SK-N-SH treated with all-trans-retinoic acid at 6 μM for 48 hours (cell line): ENCODE data around the gene CACNA2D4.

ENCODE experiments used
- CSDC2 ChIP-seq: fragments of 250-450 bp; sonication (Bioruptor Pico); IDR thresholded peaks from 2 replicates; pipeline ENCODE4 v1.5.0; 2020; ENCODE audit warnings: mild to moderate bottlenecking, moderate library complexity
- GLIS3 ChIP-seq: fragments of 250-450 bp; sonication (Bioruptor Pico); IDR thresholded peaks from 2 replicates; pipeline ENCODE4 v1.5.0; 2020; ENCODE audit warnings: mild to moderate bottlenecking, moderate library complexity
- ISL1 ChIP-seq: fragments of 250-450 bp; sonication (Bioruptor Pico); IDR thresholded peaks from 2 replicates; pipeline ENCODE4 v2.1.2; 2022; ENCODE audit warnings: mild to moderate bottlenecking, moderate library complexity
- PATZ1 ChIP-seq: fragments of 250-450 bp; sonication (Bioruptor Pico); IDR thresholded peaks from 2 replicates; pipeline ENCODE4 v1.8.0; 2020; ENCODE audit warnings: mild to moderate bottlenecking, moderate library complexity, borderline replicate concordance
- PPARA ChIP-seq: fragments of 250-450 bp; sonication (Bioruptor Pico); IDR thresholded peaks from 2 replicates; pipeline ENCODE4 v1.5.0; 2020; ENCODE audit warnings: mild to moderate bottlenecking, borderline replicate concordance
- SNAI2 ChIP-seq: fragments of 250-450 bp; sonication (Bioruptor Pico); IDR thresholded peaks from 2 replicates; pipeline ENCODE4 v1.5.0; 2020; ENCODE audit warnings: mild to moderate bottlenecking, moderate library complexity
- ZFP3 ChIP-seq: fragments of 250-450 bp; sonication (Bioruptor Pico); IDR thresholded peaks from 2 replicates; pipeline ENCODE4 v1.5.0; 2020; ENCODE audit warnings: mild to moderate bottlenecking, moderate library complexity
- ZFP30 ChIP-seq: fragments of 450-650 bp; formaldehyde crosslinking; IDR thresholded peaks from 2 replicates; pipeline ENCODE4 v1.5.0; 2022; ENCODE audit warnings: mild to moderate bottlenecking, moderate library complexity

GRCh38 chr12:1920436-1920835 lies 2.0 kb upstream of the CACNA2D4 start:
- TF ChIP-seq ISL1 (CRISPR knock-in tag) (no peak), CSDC2 (CRISPR knock-in tag) (no peak), PATZ1 (no peak), SNAI2 (CRISPR knock-in tag) (no peak), ZFP3 (CRISPR knock-in tag) (no peak), PPARA (CRISPR knock-in tag) (no peak), GLIS3 (CRISPR knock-in tag) (no peak), ZFP30 (CRISPR knock-in tag) (no peak)
